SK-MEL-5 (cell line): ENCODE data around the gene LENEP. TPM values are rescaled to one million over a fixed set of nuclear protein-coding genes. Genes with fewer than 3 reads are reported as not detected.

ENCODE experiments used
- DNase-seq: peaks from one replicate; pipeline ENCODE4 v3.0.0-alpha.2; 2016; ENCODE audit warnings: low read depth, low spot score
- in situ Hi-C: cut with HindIII; loops from 2 replicates; pipeline ENCODE4 v1.10.0; 2016; ENCODE audit warnings: low sequenced_read_pairs, high pct_unique_total_duplicates, low pct_unique_long_range_greater_than_20kb
- polyA plus RNA-seq, 2 experiments: library from polyadenylated mRNA; depleted of rRNA; stranded (reverse); fragments of >200 nt; gene quantifications; 2 replicates each; pipeline ENCODE4 v1.2.3, GENCODE V29; 2015
- total RNA-seq: library from RNA; depleted of rRNA; stranded (reverse); fragments of >200 nt; shearing (Covaris generic); gene quantifications from 2 replicates; pipeline ENCODE4 v1.2.3, GENCODE V29; 2014; rRNA removed

Gene LENEP, protein sequence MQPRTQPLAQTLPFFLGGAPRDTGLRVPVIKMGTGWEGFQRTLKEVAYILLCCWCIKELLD
- 0.48 and 1.2 TPM in 2 replicates for total RNA-seq
- not detected in 2 replicates for polyA plus RNA-seq (2015; cell fraction: cytosol; rRNA removed)
- polyA plus RNA-seq (2015; cell fraction: nucleus; rRNA removed) = not detected in 2 replicates

DNA sequence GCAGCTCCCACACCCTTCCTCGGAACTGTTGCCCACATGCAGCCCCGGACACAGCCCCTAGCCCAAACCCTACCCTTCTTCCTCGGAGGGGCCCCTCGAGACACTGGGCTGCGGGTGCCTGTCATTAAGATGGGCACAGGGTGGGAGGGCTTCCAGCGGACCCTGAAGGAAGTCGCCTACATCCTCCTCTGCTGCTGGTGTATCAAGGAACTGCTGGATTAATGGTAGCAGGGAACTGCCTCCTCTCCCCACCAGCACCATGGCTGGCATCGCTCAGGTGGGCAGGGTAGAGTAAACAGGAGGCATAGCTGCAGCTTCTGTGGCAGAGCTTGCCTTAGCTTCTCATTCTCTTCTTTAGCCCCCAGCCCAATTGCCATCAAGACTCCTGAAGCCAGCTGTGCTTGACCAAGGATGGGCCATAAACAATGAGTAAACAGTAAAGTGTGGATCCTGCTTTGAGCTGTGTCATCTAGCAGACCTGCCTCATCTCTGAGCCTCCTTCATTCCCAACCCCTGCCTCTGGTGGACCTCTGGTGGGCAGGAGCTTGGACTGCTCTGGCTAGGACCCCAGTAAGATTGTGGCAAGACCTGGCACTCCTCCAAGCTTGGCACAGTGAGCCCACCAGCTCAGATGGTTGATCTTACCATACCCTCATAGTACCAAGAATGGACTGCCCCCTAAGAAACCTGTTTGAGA is at the start of gene LENEP:
Gene LENEP (plus strand): TSS at position 15 of the 697 bp plus-strand sequence. CDS start 22 bp downstream, at position 37.
- in situ Hi-C loops = no loop called here
- no peak for DNase-seq

DNA sequence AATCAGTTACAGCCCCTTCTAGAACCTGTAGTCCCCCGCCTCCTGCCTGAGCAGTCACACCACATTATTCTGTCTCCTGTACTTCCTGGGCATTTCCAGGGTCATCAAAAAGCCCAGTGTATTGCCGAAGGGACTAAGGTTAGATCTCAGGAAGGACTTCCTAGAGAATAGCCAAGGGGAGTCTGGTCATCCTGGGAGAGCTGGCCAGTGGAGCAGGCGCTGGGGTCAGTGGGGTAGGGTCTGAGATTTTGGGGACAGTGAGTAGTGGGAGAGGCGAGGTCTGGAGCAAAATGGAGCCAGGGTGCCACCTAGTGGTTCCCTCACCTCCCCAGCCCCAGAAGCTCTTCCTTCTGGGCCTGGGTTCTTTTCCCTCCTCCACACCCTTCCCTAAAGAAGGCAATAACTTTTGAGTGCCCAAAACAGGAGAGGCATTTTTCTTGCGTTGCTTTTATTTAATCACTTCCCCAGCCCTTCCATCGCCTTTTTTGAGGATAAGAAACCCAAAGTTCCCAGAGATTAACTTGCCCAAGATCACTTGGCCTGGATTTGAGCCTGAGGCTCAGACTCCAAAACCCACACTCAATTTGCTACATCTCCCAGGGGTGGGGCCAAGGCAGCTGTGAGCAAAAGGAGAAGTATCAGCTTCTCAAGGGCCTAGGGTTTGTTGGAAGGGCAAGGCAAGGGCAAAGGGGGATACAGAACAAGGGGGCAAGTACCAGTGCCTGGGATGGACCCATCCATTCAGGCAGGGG is 49.6 kb upstream of the LENEP start:
- peak; percentile 59 for DNase-seq
- in situ Hi-C loops = no loop called here

DNA sequence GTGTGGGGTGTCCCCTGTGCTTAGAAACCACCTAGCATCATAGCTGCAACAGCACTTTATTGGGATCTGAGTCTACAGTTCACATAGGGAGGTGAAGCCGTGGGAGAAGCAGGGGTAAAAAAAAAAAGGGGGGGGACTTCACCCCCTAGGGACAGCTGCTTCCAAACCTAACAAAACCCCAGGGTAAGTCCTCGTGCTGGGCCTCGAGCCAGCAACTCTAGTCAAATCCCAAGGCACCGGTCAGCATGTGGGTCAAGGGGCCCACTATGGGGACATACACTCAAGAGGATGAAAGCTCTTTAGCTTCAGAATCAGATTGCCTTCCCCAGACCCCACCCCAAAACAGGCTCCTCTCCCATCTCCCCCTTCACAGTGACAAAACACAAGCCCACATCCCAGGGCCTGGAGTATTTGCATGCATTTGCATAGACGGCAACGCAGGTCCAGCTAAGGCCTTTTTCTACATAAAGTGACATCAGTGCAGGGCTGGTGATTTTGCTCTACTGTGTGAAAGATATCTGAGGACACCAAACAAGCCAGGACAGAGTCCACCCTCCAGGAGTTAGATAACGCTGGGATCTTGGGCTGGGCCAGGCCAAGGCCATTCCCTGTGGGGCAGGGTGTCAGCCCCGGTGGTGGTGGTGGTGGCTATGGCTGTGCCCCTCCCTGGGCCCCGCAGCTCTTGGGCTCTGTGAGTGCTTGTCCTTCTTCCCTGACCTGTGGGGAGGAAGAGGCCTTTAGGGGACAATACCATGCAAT is 48.8 kb upstream of the LENEP start:
- in situ Hi-C loops = no loop called here

DNA sequence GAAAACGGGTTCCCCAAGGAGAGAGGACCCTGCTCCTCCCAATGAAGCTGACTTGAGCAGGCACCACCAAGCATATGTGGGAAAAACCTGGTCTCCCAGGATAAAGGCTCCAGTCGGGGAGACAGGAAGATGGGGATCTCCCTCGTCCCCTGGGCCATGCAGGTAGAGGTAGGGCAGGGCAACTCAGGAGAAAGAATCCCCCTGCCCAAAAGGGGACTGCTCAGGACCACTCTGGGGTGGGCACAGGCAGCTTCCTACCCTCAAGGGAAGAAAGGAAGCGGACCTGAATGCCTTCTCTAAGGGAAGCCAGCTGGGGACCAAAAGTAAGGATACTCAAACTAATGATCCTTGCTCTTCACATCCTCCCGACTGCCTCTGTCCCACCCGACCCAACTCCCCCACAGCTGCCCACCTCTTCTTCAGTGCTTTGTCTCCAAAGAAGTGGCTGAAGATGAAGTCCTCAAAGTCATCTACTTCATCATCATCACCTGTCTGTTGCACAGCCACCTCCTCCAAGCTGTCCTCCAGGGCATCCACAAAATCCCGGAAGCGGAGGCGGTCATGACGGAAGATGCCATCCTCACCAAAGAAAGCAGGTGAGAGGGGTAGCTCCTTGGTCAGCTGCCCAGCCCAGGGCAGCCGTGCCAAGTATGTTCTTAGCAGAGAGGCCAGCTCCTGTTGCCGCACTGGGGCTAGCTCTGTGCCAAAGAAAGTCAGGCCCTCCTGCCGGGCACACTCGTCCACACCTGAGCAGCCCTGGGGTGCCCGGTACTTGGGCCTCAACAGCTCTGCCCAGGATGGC is 48.0 kb upstream of the LENEP start:
- DNase-seq = no peak
- in situ Hi-C loops = no loop called here

More for the DNA sequence above, 48.8 kb upstream of the LENEP start:
- DNase-seq = no peak

DNA sequence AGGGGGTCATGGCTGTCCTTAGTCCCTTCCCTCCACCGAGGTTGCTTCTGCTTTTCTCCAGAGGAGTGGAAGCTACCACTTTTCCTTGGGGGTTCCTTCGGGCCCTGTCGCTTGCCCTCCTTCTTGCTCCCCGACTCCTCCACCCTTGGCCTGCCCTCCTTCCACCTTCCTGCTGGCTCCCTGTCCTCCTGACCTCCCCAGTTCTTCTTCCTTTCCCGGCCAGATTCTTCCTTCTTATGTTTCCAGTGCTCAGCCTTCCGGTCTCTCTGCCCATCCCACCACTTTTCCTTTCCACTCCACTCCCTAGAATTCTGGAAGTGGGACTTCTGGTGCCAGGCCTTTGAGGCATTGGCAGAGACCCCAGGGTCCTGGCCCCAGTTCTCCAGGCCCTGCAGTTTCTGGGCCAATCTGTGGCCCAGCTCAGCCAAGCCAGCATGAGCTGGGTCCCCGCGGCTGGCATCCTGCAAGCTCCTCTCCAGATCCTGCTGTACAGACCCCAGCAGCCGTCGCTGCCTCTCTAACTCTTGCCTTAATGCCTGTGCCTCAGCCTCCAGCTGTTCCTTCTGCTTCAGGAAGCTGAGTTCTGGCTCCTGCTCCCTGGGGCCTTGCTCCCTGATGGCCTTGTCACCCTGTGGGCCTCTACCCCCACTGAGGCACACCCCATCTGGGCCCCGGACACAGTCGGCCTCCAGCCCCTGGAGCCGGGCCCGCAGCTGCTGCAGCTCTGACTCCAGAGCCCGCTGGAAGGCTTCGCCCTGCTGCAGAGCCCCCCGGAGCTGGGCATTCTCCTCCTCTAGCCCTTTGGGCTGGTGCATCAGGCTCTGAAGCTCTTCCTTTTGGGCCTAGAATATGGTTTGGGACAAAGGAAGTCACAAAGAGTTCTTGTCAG is 47.2 kb upstream of the LENEP start:
- in situ Hi-C loops = no loop called here
- DNase-seq = no peak

DNA sequence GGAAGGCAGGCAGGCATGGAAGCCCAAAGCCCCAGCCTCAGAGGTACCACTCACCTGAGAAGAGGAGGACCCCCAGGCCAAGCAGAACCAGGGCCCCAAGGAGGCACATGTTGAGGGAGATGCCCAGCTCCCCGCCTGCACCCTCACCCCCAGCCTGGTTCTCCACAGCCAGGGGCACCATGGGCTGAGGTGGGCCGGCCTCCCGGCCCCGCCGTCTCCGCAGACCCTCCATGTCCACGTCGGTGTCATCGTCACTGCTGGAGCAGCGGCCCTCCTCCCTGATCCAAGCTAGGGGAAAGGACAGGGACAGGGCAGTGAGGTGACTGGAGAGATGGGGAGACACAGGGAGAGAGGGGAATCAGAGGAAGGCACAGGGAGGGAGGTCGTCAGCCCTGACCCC is 45.3 kb upstream of the LENEP start:
- in situ Hi-C loops = no loop called here
- no peak for DNase-seq

DNA sequence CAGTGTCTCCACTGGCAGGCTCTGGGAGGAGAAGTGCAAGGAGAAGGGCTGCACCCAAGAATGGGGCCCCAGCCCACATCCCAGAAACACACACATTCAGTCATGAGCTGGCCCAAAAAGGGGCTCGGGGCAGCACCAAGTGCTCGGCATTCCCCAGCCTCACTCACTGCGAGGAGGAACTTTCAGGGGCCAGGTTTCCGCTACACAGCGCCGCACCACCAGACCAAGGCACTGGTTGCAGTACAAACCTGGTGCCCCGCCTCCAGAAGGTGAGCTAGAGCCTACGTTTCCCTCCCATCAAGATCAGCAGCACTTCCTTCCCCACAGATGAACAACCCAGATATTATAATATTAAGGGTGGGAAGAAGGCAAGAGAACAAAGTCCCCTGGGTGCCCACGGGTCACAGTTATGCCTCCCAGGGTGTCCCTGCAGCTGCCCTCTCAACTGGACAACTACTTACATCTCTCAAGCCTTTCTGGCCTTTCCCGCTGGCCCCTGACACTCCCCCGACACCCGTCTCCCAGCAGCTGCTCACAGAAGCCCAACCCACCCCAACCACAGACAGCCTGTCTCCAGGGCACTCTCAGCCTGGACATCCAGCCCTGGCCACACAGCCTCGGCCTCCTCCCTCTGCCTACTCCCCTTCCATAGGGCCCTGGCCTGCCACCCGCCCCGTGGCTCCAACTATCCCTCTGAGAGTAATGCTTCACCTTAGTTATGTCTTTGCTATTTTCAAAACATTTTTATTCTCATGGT is 41.3 kb upstream of the LENEP start:
- no peak for DNase-seq
- in situ Hi-C loops = no loop called here

DNA sequence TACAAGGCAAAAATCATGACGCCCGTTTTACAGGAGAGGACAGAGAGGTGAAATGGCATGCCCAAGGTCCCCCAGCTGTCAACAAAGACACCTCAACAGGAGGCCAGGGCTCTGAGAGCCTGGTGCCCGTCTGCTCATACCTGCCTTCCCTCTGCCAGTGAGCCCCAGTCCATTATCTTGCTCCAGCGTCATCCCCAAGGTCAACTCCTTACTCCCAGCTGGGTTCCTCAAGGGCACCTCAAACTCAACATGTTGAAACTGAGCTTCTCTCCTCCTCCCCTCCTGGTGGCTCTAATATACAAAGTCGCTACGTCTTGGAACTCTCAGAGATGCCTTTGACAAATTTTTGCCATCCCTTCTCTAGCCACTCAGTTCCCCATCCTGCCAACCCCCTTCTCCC is 40.7 kb upstream of the LENEP start:
- no peak for DNase-seq
- in situ Hi-C loops = no loop called here

DNA sequence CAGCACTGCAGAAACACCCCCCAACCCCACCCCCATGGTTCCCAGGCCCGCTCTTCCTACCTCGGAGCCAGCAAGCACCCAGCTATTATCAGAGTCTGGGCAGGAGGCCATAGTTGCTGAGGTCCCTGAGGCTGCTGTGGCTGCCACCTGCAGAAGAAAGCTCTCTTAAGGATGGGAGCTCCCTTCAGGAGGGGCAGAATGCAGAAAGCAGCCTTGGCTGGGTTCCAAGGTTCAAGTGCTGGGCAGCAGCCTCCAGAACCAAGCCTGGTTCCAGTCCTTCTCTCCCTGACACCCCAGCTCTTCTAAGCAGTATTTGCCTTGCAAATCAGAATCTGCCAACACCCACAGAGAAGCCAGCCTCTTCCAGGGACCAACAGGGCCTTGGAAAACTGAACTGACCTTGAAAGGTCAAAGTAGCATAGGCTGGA is 39.8 kb upstream of the LENEP start:
- in situ Hi-C loops = no loop called here
- DNase-seq = no peak

DNA sequence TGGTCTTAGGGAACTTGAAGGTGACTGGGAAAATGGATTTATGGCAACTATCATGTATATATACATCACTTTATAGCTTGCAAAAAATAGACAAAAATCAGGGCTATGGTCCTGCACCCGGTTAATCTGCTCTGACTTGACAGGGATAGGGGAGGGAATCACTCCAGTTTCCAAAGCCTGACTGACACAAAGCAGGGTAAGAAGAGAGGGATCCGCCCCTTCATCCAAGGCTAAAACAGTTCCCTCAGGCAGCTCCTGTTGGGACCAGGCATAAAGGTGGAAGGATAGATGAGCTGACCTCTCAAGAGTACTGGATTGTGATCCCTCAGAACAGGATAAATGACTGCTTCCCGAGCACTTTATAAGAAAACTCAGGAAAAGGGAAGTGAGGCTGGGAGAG is 38.8 kb upstream of the LENEP start:
- DNase-seq = no peak
- in situ Hi-C loops = no loop called here

DNA sequence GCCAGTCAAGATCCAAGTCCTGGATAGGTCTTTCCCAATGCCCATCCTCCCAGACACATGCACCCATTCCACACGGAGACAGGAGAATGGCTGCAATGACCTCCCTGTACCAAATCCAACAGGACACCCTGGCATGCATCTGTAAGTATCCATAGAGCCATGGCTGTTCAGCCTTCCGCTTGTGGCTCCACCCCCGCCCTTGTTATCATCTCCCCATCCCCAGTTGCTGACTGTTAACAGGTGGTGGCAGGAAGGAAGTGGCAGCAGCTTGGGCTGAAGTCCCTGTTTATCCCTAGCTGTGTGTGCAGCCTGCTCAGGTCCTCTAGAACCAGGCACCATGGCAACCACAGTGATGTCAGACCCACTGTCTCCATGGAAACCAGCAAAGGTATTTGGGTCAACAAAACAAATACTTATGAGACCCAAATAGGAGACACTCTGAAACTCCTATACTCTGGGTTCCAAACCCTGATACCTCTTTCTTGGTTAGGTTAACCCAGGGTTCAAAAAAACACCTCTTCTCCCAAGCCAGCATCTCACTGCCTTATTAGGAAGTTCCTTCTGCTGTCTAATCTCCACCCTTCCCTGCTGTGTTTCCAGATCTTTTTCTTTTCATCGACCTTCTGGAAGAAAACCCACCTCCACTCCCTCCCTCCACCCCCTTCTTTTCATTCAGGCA is 38.2 kb upstream of the LENEP start:
- in situ Hi-C loops = no loop called here
- no peak for DNase-seq

DNA sequence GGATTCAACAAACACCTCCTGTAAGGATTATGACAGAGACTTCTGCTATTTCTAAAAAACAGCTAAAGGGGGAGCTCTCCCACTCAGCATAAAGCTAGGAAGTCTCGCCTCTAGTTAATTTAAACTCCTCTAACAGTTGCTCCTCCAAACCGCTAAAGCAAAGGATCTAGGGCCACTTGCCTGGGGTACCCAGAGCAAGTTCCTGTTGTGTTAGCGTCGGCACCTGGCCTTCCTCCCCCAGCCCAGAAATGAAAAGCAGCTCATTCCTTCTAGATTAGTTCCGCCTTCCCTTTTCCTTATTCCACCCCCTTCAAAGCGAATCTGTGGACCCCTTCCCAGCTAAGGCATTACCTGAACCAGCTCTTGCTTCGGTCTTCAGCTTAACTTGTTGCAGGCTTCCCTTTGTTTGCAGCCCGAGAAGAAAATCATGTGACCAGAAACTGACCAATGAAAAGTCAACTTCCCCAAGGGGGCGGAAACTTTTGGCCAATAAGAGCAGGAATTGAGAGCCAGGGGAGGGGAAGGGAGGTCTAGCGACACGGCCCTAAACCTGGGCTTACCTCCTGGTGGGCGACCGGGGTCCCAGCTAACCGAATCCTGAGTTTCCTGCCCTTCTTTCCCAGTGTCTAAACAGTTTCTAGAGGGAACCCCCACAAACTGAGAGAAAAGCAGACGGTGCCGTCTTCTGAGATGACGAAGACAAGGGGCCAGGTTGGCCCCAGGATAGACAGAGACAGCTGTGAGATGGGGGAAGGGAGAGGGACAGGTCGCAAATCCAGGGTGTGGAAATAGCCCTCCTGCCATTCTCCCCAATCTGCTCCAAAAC is 37.5 kb upstream of the LENEP start, which contains the start of gene PBXIP1:
Gene PBXIP1 (minus strand): TSS at position 382 of the 826 bp plus-strand sequence. CDS start 2,378 bp downstream, outside the sequence.
- in situ Hi-C loops = no loop called here
- DNase-seq = peak; percentile 96

DNA sequence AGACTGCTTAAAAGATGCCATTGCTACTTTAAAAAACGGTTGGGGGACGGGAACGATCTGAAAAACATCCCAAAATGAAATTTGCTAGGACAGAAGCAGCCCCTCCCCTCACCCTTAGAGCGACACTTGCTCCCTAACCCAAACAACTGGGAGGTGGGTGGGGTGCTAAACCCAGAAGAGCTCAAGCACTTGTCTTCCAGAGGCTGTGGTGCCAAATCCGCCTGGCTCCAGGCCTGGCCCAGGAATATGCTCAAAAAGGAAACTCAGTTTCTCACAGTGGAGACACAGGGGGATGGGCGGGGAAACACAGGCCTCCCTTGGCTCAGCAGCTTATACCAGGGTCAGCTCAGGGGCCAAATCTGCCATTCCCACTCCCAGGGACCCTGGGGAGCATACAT is 36.8 kb upstream of the LENEP start:
- no peak for DNase-seq
- in situ Hi-C loops = no loop called here

DNA sequence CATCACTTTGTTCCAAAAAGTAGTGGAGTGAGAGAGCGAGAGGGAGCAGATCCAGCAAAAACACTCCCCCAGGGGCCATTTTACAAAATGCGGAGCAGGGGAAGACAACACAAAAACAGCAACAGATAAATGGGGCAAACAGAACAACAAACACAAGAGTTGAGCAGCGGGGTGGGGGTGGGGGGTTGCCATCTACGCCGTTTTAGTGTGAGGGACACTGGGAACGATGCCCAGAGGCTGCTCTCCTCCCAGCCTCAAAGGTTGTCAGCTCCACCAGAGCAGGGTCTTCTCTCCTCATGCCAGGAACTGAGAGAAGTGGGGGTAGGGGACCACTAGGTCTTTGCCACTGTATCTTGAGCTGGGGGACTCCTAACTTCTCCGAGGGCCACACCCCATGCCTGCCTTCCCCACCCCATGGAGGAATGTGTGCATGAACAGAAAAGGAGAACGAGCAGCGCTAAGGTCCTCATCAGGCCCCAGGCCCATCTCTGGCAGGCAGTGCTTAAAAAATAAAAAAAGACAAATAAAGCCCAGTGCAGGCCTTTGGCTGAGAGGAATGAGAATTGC is 36.2 kb upstream of the LENEP start:
- no peak for DNase-seq
- in situ Hi-C loops = no loop called here
